Measurements from ENCODE around the gene FGF3. TPM values are rescaled to one million over a fixed set of nuclear protein-coding genes. Genes with fewer than 3 reads are reported as not detected.

Gene FGF3
- total and polyA plus RNA-seq, 11 donors, result not detected

- ATAC-seq (no peak), DNase-seq (no peak)
- Histone ChIP-seq H3K4me3 (no peak overlapping the region), H3K9me3 (peaks cover 0 to 11% (median 0%) of the 10 kb centered on the region in 12 donors), H3K36me3 (no peaks in the 10 kb centered on the region), H3K27ac (no peak overlapping the region), H3K4me1 (no peaks in the 10 kb centered on the region), H3K27me3 (peaks cover 0 to 52% (median 9%) of the 10 kb centered on the region in 9 donors)
- WGBS, 4 donors, result 85 to 98% (median 88%) methylated on average over 8 to 10 of the region's 10 CpGs
- TF ChIP-seq CTCF (IDR thresholded peaks at IDR 0.05) (no peak), POLR2A (IDR thresholded peaks at IDR 0.05) (no peak)
- intact Hi-C loops (cut with DNase I), result no loop called here
These were observed 7.6 kb upstream of the FGF3 start for GRCh38 chr11:69826773-69827172.

DNA sequence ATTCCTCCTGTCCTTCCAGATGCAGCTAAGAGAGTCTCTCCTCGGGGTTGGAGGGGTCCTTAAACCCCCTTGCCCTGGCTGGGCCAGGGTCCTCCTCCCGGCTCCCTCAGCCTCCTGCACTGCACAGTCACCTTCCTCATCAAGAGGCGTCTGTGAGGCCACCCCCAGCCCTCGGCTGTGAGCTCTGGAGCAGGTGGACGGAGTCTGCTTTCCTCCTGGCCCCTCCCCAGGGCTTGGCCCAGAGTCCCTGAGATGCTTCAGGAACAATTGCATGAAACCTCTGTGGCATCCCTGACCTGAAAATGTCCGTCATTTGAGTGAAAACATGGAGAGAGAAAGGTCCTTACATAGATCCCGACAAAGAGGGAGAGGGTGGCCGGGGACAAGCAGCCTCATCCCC, 6.7 kb upstream of the FGF3 start:
- Histone ChIP-seq H3K27me3 (peaks cover 0 to 52% (median 9%) of the 10 kb centered on the region in 9 donors), H3K4me3 (no peak overlapping the region), H3K27ac (no peak overlapping the region), H3K4me1 (no peaks in the 10 kb centered on the region), H3K9me3 (peaks cover 0 to 11% (median 0%) of the 10 kb centered on the region in 12 donors), H3K36me3 (no peaks in the 10 kb centered on the region)
- intact Hi-C loops (cut with DNase I), result no loop called here
- ATAC-seq, result no peak
- DNase-seq, result no peak
- WGBS, 4 donors, result 59 to 66% (median 64%) methylated on average over 8 of the region's 8 CpGs
- no peak for TF ChIP-seq CTCF (IDR thresholded peaks at IDR 0.05)
- TF ChIP-seq POLR2A (IDR thresholded peaks at IDR 0.05), result no peak

- no peak for ATAC-seq
- 78 to 86% (median 81%) methylated on average over 9 to 20 of the region's 20 CpGs for WGBS, 4 donors
- H3K4me3 ChIP-seq, result no peak overlapping the region
These were observed 6.0 kb upstream of the FGF3 start for GRCh38 chr11:69825037-69825834.

More at GRCh38 chr11:69825037-69825834, 6.0 kb upstream of the FGF3 start:
- no peak for TF ChIP-seq CTCF (IDR thresholded peaks at IDR 0.05)
- no peak for TF ChIP-seq POLR2A (IDR thresholded peaks at IDR 0.05)
- H3K9me3 ChIP-seq, result peaks cover 0 to 11% (median 0%) of the 10 kb centered on the region in 12 donors
- DNase-seq, result no peak
- H3K4me1 ChIP-seq, result no peaks in the 10 kb centered on the region
- H3K27ac ChIP-seq, result no peak overlapping the region
- H3K27me3 ChIP-seq, result peaks cover 4 to 54% (median 15%) of the 10 kb centered on the region in 9 donors
- no peaks in the 10 kb centered on the region for H3K36me3 ChIP-seq
- intact Hi-C loops (cut with DNase I), result no loop called here
